WTC11 (cell line): ENCODE data around the gene ATG7. TPM values are rescaled to one million over a fixed set of nuclear protein-coding genes. Genes with fewer than 3 reads are reported as not detected.

Source experiments
- ATAC-seq: fragments of 200-7000 bp; cut with Tn5 transposase; 2 replicates; pipeline ENCODE4 v1.10.0; 2021; ENCODE audit warnings: mild to moderate bottlenecking, moderate library complexity
- CTCF ChIA-PET: fragments of 300-600 bp; sonication (Branson Sonifier 250); formaldehyde crosslinking; loops from one replicate; lab custom pipeline; 2021; ENCODE audit warnings: antibody characterized with exemption; lab: Charles Lee
- POLR2A ChIA-PET: fragments of 350-600 bp; sonication (Branson Sonifier 250); formaldehyde crosslinking; loops from one replicate; lab custom pipeline; 2021; ENCODE audit warnings: antibody characterized with exemption; lab: Charles Lee
- DNase-seq: peaks from one replicate; pipeline ENCODE4 v3.0.0; 2021; ENCODE audit warnings: low spot score
- H3K27ac Mint-ChIP-seq: 2 replicates; pipeline ENCODE4 v1.8.0; 2021; ENCODE audit warnings: mixed read lengths
- H3K27me3 Mint-ChIP-seq: 2 replicates; pipeline ENCODE4 v1.8.0; 2021; ENCODE audit warnings: low read depth, mild to moderate bottlenecking, moderate library complexity, mixed read lengths
- H3K36me3 Mint-ChIP-seq: 2 replicates; pipeline ENCODE4 v1.8.0; 2021; ENCODE audit warnings: mixed read lengths
- H3K4me1 Mint-ChIP-seq: 2 replicates; pipeline ENCODE4 v1.8.0; 2022; ENCODE audit warnings: mixed read lengths
- H3K4me3 Mint-ChIP-seq: 2 replicates; pipeline ENCODE4 v1.8.0; 2021; ENCODE audit warnings: mild to moderate bottlenecking, moderate library complexity, mixed read lengths
- H3K9me3 Mint-ChIP-seq: 2 replicates; pipeline ENCODE4 v1.8.0; 2021; ENCODE audit warnings: mixed read lengths
- ATF2 ChIP-seq: sonication (generic); formaldehyde crosslinking; IDR thresholded peaks from 2 replicates; pipeline ENCODE4 v1.8.1; 2022; ENCODE audit warnings: low read depth, missing genetic modification reagents, borderline replicate concordance
- CDX4 ChIP-seq: fragments of 250-450 bp; sonication (Bioruptor Pico); IDR thresholded peaks from 2 replicates; pipeline ENCODE4 v1.9.0; 2021; ENCODE audit warnings: moderate library complexity, mild to moderate bottlenecking, inconsistent platforms, borderline replicate concordance
- CTCF ChIP-seq: fragments of 200-600 bp; IDR thresholded peaks from 2 replicates; pipeline ENCODE4 v1.8.0; 2022; ENCODE audit warnings: antibody characterized with exemption
- ELF4 ChIP-seq: sonication (generic); formaldehyde crosslinking; IDR thresholded peaks from 2 replicates; pipeline ENCODE4 v1.8.1; 2022; ENCODE audit warnings: low read depth, mild to moderate bottlenecking, moderate library complexity, missing genetic modification reagents
- FOXJ3 ChIP-seq: sonication (generic); formaldehyde crosslinking; IDR thresholded peaks from 2 replicates; pipeline ENCODE4 v1.9.0; 2021; ENCODE audit warnings: missing genetic modification reagents, mild to moderate bottlenecking, borderline replicate concordance
- GRHL2 ChIP-seq: fragments of 250-450 bp; sonication (Bioruptor Pico); IDR thresholded peaks from 2 replicates; pipeline ENCODE4 v1.8.0; 2022; ENCODE audit warnings: mild to moderate bottlenecking, moderate library complexity; ENCODE audit not compliant: insufficient replicate concordance, severe bottlenecking
- HMGXB4 ChIP-seq: sonication (generic); formaldehyde crosslinking; IDR thresholded peaks from 2 replicates; pipeline ENCODE4 v1.8.1; 2023; ENCODE audit warnings: mild to moderate bottlenecking, moderate library complexity, missing genetic modification reagents
- IRF2 ChIP-seq: sonication (generic); formaldehyde crosslinking; IDR thresholded peaks from 2 replicates; pipeline ENCODE4 v1.8.0; 2022; ENCODE audit warnings: low read depth, missing genetic modification reagents, borderline replicate concordance
- KAT7 ChIP-seq: sonication (generic); formaldehyde crosslinking; IDR thresholded peaks from 2 replicates; pipeline ENCODE4 v1.8.1; 2023; ENCODE audit warnings: missing genetic modification reagents, mild to moderate bottlenecking, borderline replicate concordance
- NFATC4 ChIP-seq: fragments of 250-450 bp; sonication (Bioruptor Pico); IDR thresholded peaks from 2 replicates; pipeline ENCODE4 v1.9.0; 2021; ENCODE audit warnings: mild to moderate bottlenecking
- SMAD4 ChIP-seq: sonication (generic); formaldehyde crosslinking; IDR thresholded peaks from 2 replicates; pipeline ENCODE4 v1.8.0; 2022; ENCODE audit warnings: mild to moderate bottlenecking, missing genetic modification reagents
- SP1 ChIP-seq: sonication (generic); formaldehyde crosslinking; conservative IDR thresholded peaks from 2 replicates; pipeline ENCODE4 v1.8.1; 2022; ENCODE audit warnings: missing genetic modification reagents
- STAT6 ChIP-seq: sonication (generic); formaldehyde crosslinking; conservative IDR thresholded peaks from 2 replicates; pipeline ENCODE4 v1.8.1; 2023; ENCODE audit warnings: mild to moderate bottlenecking, low read depth, missing genetic modification reagents, moderate library complexity
- ZMAT4 ChIP-seq: fragments of 250-450 bp; sonication (Bioruptor Pico); IDR thresholded peaks from 2 replicates; pipeline ENCODE4 v1.9.0; 2021; ENCODE audit warnings: mild to moderate bottlenecking
- ZNF121 ChIP-seq: sonication (generic); formaldehyde crosslinking; IDR thresholded peaks from 2 replicates; pipeline ENCODE4 v1.8.0; 2023; ENCODE audit warnings: missing genetic modification reagents
- ZNF219 ChIP-seq: sonication (generic); formaldehyde crosslinking; IDR thresholded peaks from 2 replicates; pipeline ENCODE4 v1.8.0; 2023; ENCODE audit warnings: missing genetic modification reagents, mild to moderate bottlenecking, borderline replicate concordance
- ZNF416 ChIP-seq: fragments of 250-450 bp; sonication (Bioruptor Pico); IDR thresholded peaks from 2 replicates; pipeline ENCODE4 v1.9.0; 2021; ENCODE audit warnings: mild to moderate bottlenecking, inconsistent platforms
- ZNF425 ChIP-seq: fragments of 250-450 bp; sonication (Bioruptor Pico); conservative IDR thresholded peaks from 2 replicates; pipeline ENCODE4 v1.9.0; 2021; ENCODE audit warnings: mild to moderate bottlenecking
- ZSCAN18 ChIP-seq: fragments of 250-450 bp; sonication (Bioruptor Pico); IDR thresholded peaks from 2 replicates; pipeline ENCODE4 v2.1.2; 2022; ENCODE audit warnings: mild to moderate bottlenecking, moderate library complexity
- total RNA-seq: library from RNA; stranded (reverse); gene quantifications from 3 replicates; pipeline ENCODE4 v1.2.3, GENCODE V29; 2021

Gene ATG7
- total RNA-seq, 1 experiment from 2014 or later: 17.5 TPM

DNA sequence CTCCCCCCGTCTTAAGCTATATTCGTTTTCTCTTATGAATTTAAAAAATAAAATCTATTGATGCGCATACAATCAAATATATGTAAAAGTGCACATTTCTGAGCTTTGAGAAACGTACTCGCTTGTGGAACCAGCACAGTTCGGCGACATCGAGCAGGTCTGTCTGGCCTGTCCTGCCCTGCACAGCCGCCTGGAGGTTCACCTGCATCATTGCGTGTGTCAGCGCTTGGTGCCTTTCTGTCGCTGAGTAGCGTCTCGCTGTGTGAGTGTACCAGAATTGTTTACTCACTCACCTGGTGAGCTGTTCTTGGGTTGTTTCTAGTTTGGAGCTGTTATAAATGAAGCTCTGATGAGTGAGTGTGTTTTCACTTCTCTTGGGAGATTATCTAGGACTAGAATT is 267.5 kb downstream of the ATG7 start (continued):
- TF ChIP-seq CDX4: no peak
- TF ChIP-seq GRHL2 (CRISPR knock-in tag): no peak
- no peak for TF ChIP-seq ZSCAN18 (CRISPR knock-in tag)
- TF ChIP-seq ELF4 (CRISPR knock-in tag): no peak
- no peak for TF ChIP-seq SMAD4 (CRISPR knock-in tag)
- TF ChIP-seq ZNF416 (CRISPR knock-in tag): no peak
- TF ChIP-seq KAT7: no peak

DNA sequence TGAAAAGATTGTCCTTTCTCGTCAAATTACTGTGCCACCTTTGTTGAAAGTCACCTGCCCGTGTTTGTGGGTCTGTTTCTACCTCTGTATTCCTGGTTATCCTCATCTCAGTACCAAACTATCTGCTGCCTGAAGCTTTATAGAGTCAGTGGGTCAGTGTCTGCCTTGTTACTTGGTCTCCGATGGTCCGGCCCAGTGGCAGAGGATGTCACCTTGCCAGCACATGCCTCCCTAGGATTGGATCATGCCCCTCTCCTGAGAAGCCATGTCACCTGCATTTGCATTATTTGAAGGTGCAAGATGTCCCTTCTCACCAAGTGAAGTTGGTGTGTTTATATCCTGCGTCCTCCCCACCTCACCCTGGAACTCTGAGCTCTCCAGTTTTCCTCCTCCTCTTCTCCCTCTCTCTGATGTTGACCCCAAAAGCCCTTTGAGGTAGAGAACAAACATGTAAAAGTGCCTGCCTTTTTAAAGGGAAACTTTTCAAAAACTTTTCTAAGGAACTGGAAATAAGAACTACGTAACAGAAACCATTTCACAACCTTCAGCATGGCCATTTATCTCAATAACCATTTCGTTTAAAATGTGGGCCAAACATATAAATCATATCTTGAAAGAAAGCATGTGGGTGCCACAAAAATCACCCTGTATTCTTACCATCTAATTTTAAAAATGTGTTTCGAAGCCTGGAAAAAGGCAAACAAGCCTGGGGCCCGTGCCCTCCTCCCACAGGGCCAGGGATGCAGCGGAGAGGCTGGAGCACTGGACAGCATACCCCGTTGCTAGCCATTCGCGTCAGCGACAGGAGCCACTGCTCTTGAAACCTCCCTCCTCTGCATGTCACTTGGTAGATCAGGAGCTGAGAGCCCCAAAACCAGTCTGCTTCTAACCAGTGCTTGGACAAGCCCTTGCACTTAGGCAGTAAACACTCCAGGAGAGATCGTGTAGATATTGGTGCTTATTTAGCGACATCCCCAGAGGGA is 269.4 kb downstream of the ATG7 start:
- CTCF ChIA-PET: no interaction called here
- Mint-ChIP-seq H3K27me3 (no peaks in the 10 kb centered on the region), H3K9me3 (0 out of 2 replicates have a peak, but pooled peaks cover 4% of the 10 kb centered on the region), H3K36me3 (no peaks in the 10 kb centered on the region), H3K4me3 (no peak overlapping the region), H3K27ac (no peak overlapping the region), H3K4me1 (no peaks in the 10 kb centered on the region)
- ATAC-seq (no peak), DNase-seq (no peak)
- POLR2A ChIA-PET: no interaction called here
- TF ChIP-seq ELF4 (CRISPR knock-in tag) (no peak), ATF2 (CRISPR knock-in tag) (no peak), CTCF (no peak), ZNF425 (CRISPR knock-in tag) (no peak), ZMAT4 (no peak), SP1 (CRISPR knock-in tag) (no peak), HMGXB4 (CRISPR knock-in tag) (no peak), ZNF219 (CRISPR knock-in tag) (no peak), NFATC4 (CRISPR knock-in tag) (no peak), IRF2 (no peak), FOXJ3 (CRISPR knock-in tag) (no peak), STAT6 (CRISPR knock-in tag) (no peak), ZNF121 (CRISPR knock-in tag) (no peak)
